ENCODE results near the gene FSTL4. TPM values are rescaled to one million over a fixed set of nuclear protein-coding genes. Genes with fewer than 3 reads are reported as not detected.

FSTL4 gene
- polyA plus RNA-seq, 3 donors: not detected

DNA sequence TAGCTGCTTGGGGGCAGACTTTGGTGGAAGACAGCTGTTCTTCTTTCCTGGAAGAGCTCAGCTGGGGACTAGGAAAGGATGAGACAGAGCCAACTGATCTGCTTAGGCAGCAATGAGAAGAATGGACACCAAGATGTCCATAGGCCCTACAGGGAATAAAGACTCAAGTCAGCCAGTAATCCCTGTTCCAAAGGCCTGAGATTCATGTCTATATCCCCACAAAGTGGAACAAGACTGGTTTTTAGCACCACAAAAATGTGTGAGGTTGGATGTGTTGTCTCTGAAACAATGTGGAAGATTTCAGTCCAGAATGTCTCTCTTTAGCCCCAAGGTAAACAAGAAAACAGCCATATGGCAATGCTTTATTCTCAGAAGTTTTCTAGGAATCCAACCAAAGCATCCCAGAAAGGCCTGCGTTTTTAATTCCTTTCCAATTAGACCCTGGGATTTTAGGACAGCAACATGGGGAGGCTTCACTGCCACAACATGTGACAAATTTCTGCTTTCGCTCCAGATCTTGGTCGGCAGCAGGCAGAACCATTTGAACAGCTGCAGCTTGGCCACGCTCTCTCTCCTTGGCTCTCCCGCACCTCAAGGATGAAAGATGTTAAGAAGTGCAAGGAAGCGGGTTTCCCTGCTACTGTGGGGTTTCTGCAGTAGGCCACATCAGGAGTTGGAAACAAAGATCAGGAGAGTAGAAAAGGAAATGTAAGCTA lies 245.1 kb downstream of the FSTL4 start:
- intact Hi-C loops (cut with micrococcal nuclease): no loop called here
- no peaks in the 10 kb centered on the region for H3K36me3 ChIP-seq (replicated peaks in 1 of 2; ENCODE audit: control insufficient read depth in 1 of 2, insufficient read depth in 2 of 2, low read length in 2 of 2)
- H3K36me3 Mint-ChIP-seq: no peaks in the 10 kb centered on the region
- H3K4me2 ChIP-seq (replicated peaks; ENCODE audit: extremely low read depth, low read length, poor library complexity, severe bottlenecking): no peak overlapping the region
- H3K9me3 ChIP-seq (replicated peaks in 1 of 2; ENCODE audit: control insufficient read depth in 1 of 2, insufficient read depth in 1 of 2, low read length in 2 of 2): no peaks in the 10 kb centered on the region
- 92% methylated on average over 5 of the region's 6 CpGs for WGBS (ENCODE audit: insufficient coverage)
- peaks cover 0 to 2% (median 0%) of the 10 kb centered on the region in 7 donors for H3K9me3 Mint-ChIP-seq
- H3K27me3 ChIP-seq (ENCODE audit: control insufficient read depth in 2 of 2, insufficient read depth in 2 of 2, low read length in 2 of 2): no peaks in the 10 kb centered on the region
- TF ChIP-seq, protein P1, sequence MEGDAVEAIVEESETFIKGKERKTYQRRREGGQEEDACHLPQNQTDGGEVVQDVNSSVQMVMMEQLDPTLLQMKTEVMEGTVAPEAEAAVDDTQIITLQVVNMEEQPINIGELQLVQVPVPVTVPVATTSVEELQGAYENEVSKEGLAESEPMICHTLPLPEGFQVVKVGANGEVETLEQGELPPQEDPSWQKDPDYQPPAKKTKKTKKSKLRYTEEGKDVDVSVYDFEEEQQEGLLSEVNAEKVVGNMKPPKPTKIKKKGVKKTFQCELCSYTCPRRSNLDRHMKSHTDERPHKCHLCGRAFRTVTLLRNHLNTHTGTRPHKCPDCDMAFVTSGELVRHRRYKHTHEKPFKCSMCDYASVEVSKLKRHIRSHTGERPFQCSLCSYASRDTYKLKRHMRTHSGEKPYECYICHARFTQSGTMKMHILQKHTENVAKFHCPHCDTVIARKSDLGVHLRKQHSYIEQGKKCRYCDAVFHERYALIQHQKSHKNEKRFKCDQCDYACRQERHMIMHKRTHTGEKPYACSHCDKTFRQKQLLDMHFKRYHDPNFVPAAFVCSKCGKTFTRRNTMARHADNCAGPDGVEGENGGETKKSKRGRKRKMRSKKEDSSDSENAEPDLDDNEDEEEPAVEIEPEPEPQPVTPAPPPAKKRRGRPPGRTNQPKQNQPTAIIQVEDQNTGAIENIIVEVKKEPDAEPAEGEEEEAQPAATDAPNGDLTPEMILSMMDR (IDR thresholded peaks at IDR 0.05): no peak
- no peaks in the 10 kb centered on the region for H4K20me1 ChIP-seq (ENCODE audit: insufficient read depth, low read length)
- H3K79me2 ChIP-seq (ENCODE audit: insufficient read depth, low read length): no peaks in the 10 kb centered on the region
- H2AFZ ChIP-seq (ENCODE audit: insufficient read depth, low read depth, low read length, poor library complexity, severe bottlenecking): no peak overlapping the region
- no peak overlapping the region for H3K9ac ChIP-seq (ENCODE audit: insufficient read depth, low read length, poor library complexity, severe bottlenecking)
- H3K4me3 Mint-ChIP-seq: no peak overlapping the region
- no peaks in the 10 kb centered on the region for H3K4me1 Mint-ChIP-seq
- peaks cover 0 to 3% (median 2%) of the 10 kb centered on the region in 3 donors for H3K27me3 Mint-ChIP-seq (ENCODE audit: low read depth in 3 of 3)
- no peak overlapping the region for H3K27ac ChIP-seq (ENCODE audit: low read depth in 1 of 2, low read length in 2 of 2)
- no peak for DNase-seq
- H3K27ac Mint-ChIP-seq: no peak overlapping the region
- H3K4me1 ChIP-seq (ENCODE audit: control insufficient read depth in 1 of 2, insufficient read depth in 2 of 2, low read length in 2 of 2): no peaks in the 10 kb centered on the region
- no peak overlapping the region for H3K4me3 ChIP-seq (replicated peaks in 1 of 3; ENCODE audit: low read depth in 2 of 3, low read length in 3 of 3)

DNA sequence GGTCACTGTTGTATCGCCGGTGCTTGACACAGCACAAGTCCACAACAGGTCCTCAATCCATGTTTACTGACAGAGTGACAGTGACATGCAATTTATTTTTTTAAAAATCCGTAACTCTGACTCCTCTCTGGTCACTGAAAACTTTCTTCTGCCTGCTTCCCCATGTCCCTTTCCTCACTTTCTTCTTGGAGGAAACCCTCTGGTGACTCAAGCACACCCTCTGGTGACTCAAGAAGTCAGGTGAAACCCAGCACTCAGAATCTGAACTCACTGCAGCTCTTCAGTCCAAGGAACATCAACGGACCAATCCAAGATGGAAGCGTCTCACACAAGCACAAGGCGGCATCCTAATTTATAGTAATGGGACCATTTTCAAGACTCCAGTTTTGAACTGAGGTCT lies 245.9 kb downstream of the FSTL4 start:
- DNase-seq: no peak
- H3K4me1 Mint-ChIP-seq: no peaks in the 10 kb centered on the region
- no peaks in the 10 kb centered on the region for H3K36me3 Mint-ChIP-seq
- Histone ChIP-seq H3K4me2 (replicated peaks; ENCODE audit: extremely low read depth, low read length, poor library complexity, severe bottlenecking) (no peak overlapping the region), H3K27me3 (ENCODE audit: control insufficient read depth in 2 of 2, insufficient read depth in 2 of 2, low read length in 2 of 2) (no peaks in the 10 kb centered on the region), H3K79me2 (ENCODE audit: insufficient read depth, low read length) (no peaks in the 10 kb centered on the region), H3K9ac (ENCODE audit: insufficient read depth, low read length, poor library complexity, severe bottlenecking) (no peak overlapping the region), H3K36me3 (replicated peaks in 1 of 2; ENCODE audit: control insufficient read depth in 1 of 2, insufficient read depth in 2 of 2, low read length in 2 of 2) (no peaks in the 10 kb centered on the region), H3K27ac (ENCODE audit: low read depth in 1 of 2, low read length in 2 of 2) (no peak overlapping the region), H3K4me1 (ENCODE audit: control insufficient read depth in 1 of 2, insufficient read depth in 2 of 2, low read length in 2 of 2) (no peaks in the 10 kb centered on the region), H2AFZ (ENCODE audit: insufficient read depth, low read depth, low read length, poor library complexity, severe bottlenecking) (no peak overlapping the region), H3K9me3 (replicated peaks in 1 of 2; ENCODE audit: control insufficient read depth in 1 of 2, insufficient read depth in 1 of 2, low read length in 2 of 2) (no peaks in the 10 kb centered on the region), H3K4me3 (replicated peaks in 1 of 3; ENCODE audit: low read depth in 2 of 3, low read length in 3 of 3) (no peak overlapping the region), H4K20me1 (ENCODE audit: insufficient read depth, low read length) (no peaks in the 10 kb centered on the region)
- H3K4me3 Mint-ChIP-seq: no peak overlapping the region
- TF ChIP-seq, protein P1 (IDR thresholded peaks at IDR 0.05): no peak
- 91% methylated on average over 4 of the region's 6 CpGs for WGBS (ENCODE audit: insufficient coverage)
- peaks cover 0 to 2% (median 2%) of the 10 kb centered on the region in 3 donors for H3K27me3 Mint-ChIP-seq (ENCODE audit: low read depth in 3 of 3)
- peaks cover 0 to 2% (median 0%) of the 10 kb centered on the region in 7 donors for H3K9me3 Mint-ChIP-seq
- intact Hi-C loops (cut with micrococcal nuclease): no loop called here
- no peak overlapping the region for H3K27ac Mint-ChIP-seq

Data from CD14-positive monocyte (primary cell).